Heart left ventricle (tissue), 16 donors: ENCODE measurements around the gene CAMTA1. TPM values are rescaled to one million over a fixed set of nuclear protein-coding genes. Genes with fewer than 3 reads are reported as not detected.
A peak's percentile ranks its signal among the peaks of the same experiment; 100 is the strongest.
"Not testable (repeated sequence)": the region's sequence is repeated elsewhere in the genome, so short reads cannot be mapped to it uniquely, and the experiment has no call there.

Experiments used
- ATAC-seq, 4 donors: fragments of 200-7000 bp; cut with Tn5 transposase; one replicate each; pipeline ENCODE4 v1.9.1; 2020 to 2022; ENCODE audit warnings: moderate library complexity in 4 of 4, mild to moderate bottlenecking in 3 of 4, moderate number of reproducible peaks in 1 of 4
- DNase-seq, 5 donors: peaks; one replicate each; pipeline ENCODE4 v3.0.0-alpha.2; 2020
- H3K27ac ChIP-seq, 12 donors: fragments of 200-600 bp; sonication (generic) in 4 of 12; one replicate each; pipeline versions ENCODE4 v1.5.0 to v1.8.0; 2016 to 2022; ENCODE audit warnings: mild to moderate bottlenecking in 2 of 12
- H3K27me3 ChIP-seq, 9 donors: fragments of 200-600 bp; sonication (generic) in 2 of 9; one replicate each; pipeline versions ENCODE4 v1.5.1 to v1.8.0; 2016 to 2022; ENCODE audit warnings: mild to moderate bottlenecking in 3 of 9
- H3K36me3 ChIP-seq, 9 donors: fragments of 200-600 bp; sonication (generic) in 2 of 9; one replicate each; pipeline versions ENCODE4 v1.5.0 to v1.8.0; 2018 to 2022; ENCODE audit warnings: mild to moderate bottlenecking in 2 of 9
- H3K4me1 ChIP-seq, 12 donors: fragments of 200-600 bp; sonication (generic) in 4 of 12; one replicate each; pipeline versions ENCODE4 v1.5.0 to v1.8.0; 2016 to 2022; ENCODE audit warnings: mild to moderate bottlenecking in 3 of 12
- H3K4me3 ChIP-seq, 12 donors: fragments of 200-600 bp; sonication (generic) in 4 of 12; one replicate each; pipeline versions ENCODE4 v1.5.0 to v1.8.0; 2017 to 2022; ENCODE audit warnings: mild to moderate bottlenecking in 9 of 12, moderate library complexity in 4 of 12
- H3K9me3 ChIP-seq, 12 donors: fragments of 200-600 bp; sonication (generic) in 4 of 12; one replicate each; pipeline versions ENCODE4 v1.5.0 to v1.8.0; 2016 to 2022; ENCODE audit warnings: mild to moderate bottlenecking in 1 of 12
- POLR2A ChIP-seq, 2 donors: fragments of 450-650 bp; IDR thresholded peaks; one replicate each; pipeline ENCODE4 v1.6.1; 2017; ENCODE audit warnings: antibody characterized with exemption in 2 of 2, mild to moderate bottlenecking in 2 of 2, moderate library complexity in 2 of 2
- WGBS, 4 donors: extraction: QIAGEN DNeasy Blood & Tissue Kit in 2 of 4; methylation state at CpG; one replicate each; pipeline versions ENCODE4 v1.1.5 to v1.1.7; 2013 to 2018; 5-methylcytosine and 5-hydroxymethylcytosine counted together
- intact Hi-C, 10 donors: fragments of 100-400 bp; cut with DNase I; formaldehyde crosslinking; loops; one replicate each; pipeline versions ENCODE4 v1.11.1 to v1.14.2; 2022
- polyA plus RNA-seq, 2 donors: library from polyadenylated mRNA; stranded (reverse); fragments of 200-250 nt; gene quantifications; one replicate each; pipeline ENCODE4 v1.2.3, GENCODE V29; 2013
- total RNA-seq, 9 donors: library from RNA; depleted of rRNA in 2 of 9; stranded (reverse); fragments of >200 nt in 2 of 9; fragmentation: NEBNext Ultra II Directional in 3 of 9; extraction: Animal tissue kit (Norgen Biotek cat#: 25700) in 3 of 9; gene quantifications; one replicate each; pipeline versions ENCODE4 v1.1.0 to v1.2.4, GENCODE V29; 2016 to 2023
- TF ChIP-seq, protein P1 (sequence below), 12 donors: fragments of 200-600 bp; sonication (generic) in 4 of 12; IDR thresholded peaks; one replicate each; pipeline versions ENCODE4 v1.5.0 to v1.8.0; 2018 to 2022; ENCODE audit warnings: antibody characterized with exemption in 12 of 12, mild to moderate bottlenecking in 5 of 12
- donor health status: ischemic (EF 13 %, LVEDD 7.1; RV severe dilation, severe dysfunction).
- donor health status: healthy with polysubstance abuse.
- donor health status: DM: no; HTN: yes; CAD: no.
- donor health status: DM: no; HTN: no; CAD: no.
- donor health status: ischemic (EF 25% LVEDD 6.9; RV normal size, moderate dysfunction).
- donor health status: ischemic (EF 25% LVEDD 5.7; RV mildly dilated, moderate dysfunction).
- donor health status: healthy.
- donor health status: DM: yes; HTN: yes; CAD: no.
- donor health status: ischemic (EF 35%, LVEDD 5.7; RV mildly dilated, moderate dysfunction).
- donor health status: nonischemic (EF 11% LVEDD 7.7; RV severe dilation, severe dysfunction).
- donor health status: DM: yes; HTN: yes; CAD: no.
- donor health status: PGD.
- donor health status: ischemic (EF 29% LVEDD 5.4; RV normal size, mild dysfunction).
- donor health status: nonischemic (EF 23%, LVEDD 6.1; RV moderate dilation, normal function).

Gene CAMTA1
- total and polyA plus RNA-seq, 11 donors: 114 to 303 (median 137) TPM

DNA sequence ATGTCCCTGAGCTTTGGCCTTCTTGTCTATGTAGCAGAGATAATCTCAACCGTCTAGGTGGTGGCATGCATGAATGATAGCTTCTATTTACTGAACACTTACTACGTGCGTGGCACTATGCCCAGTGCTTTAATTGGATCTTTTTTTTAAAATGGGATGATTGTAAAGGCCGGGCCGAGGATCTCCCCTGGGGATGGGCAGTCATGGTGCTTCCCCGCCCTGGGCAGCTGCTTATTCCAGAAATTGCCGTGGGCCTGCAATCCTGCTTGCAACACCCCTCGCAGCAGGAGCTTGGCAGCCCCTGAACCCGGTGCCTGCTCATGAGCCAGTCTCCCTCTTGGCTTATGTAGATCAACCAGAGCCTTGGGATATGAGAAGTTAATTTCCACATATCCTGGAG is 360.7 kb downstream of the CAMTA1 start:
- Histone ChIP-seq H3K9me3 (no peaks in the 10 kb centered on the region), H3K27ac (no peak overlapping the region), H3K4me3 (no peak overlapping the region), H3K36me3 (no peaks in the 10 kb centered on the region), H3K4me1 (peaks cover 0 to 11% (median 6%) of the 10 kb centered on the region in 12 donors), H3K27me3 (peaks cover 0 to 5% (median 0%) of the 10 kb centered on the region in 9 donors)
- DNase-seq (no peak), ATAC-seq (no peak)
- intact Hi-C loops: no loop called here
- WGBS, 4 donors: 61 to 77% (median 64%) methylated on average over 9 of the region's 9 CpGs
- TF ChIP-seq POLR2A (IDR thresholded peaks at IDR 0.05): no peak
- TF ChIP-seq, protein P1, sequence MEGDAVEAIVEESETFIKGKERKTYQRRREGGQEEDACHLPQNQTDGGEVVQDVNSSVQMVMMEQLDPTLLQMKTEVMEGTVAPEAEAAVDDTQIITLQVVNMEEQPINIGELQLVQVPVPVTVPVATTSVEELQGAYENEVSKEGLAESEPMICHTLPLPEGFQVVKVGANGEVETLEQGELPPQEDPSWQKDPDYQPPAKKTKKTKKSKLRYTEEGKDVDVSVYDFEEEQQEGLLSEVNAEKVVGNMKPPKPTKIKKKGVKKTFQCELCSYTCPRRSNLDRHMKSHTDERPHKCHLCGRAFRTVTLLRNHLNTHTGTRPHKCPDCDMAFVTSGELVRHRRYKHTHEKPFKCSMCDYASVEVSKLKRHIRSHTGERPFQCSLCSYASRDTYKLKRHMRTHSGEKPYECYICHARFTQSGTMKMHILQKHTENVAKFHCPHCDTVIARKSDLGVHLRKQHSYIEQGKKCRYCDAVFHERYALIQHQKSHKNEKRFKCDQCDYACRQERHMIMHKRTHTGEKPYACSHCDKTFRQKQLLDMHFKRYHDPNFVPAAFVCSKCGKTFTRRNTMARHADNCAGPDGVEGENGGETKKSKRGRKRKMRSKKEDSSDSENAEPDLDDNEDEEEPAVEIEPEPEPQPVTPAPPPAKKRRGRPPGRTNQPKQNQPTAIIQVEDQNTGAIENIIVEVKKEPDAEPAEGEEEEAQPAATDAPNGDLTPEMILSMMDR (IDR thresholded peaks at IDR 0.05): no peak

DNA sequence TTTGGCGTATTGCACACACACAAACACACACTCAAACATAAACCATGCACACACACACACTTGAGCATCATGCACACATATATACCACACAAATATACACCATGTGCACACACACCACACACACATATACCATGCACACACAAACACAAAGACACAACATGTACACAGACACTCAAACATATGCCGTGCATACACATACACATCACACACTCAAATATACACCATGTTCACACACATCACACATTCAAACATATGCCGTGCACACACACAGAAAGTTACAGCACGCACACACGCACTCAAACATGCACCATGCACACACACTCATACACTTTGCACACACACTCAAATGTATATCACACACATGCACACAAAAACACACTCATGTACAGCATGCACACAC is 361.5 kb downstream of the CAMTA1 start:
- Histone ChIP-seq H3K27ac (no peak overlapping the region), H3K36me3 (no peaks in the 10 kb centered on the region), H3K27me3 (peaks cover 0 to 5% (median 0%) of the 10 kb centered on the region in 9 donors), H3K4me1 (peaks cover 0 to 11% (median 6%) of the 10 kb centered on the region in 12 donors), H3K4me3 (no peak overlapping the region), H3K9me3 (no peaks in the 10 kb centered on the region)
- TF ChIP-seq, protein P1 (IDR thresholded peaks at IDR 0.05): no peak
- no peak for TF ChIP-seq POLR2A (IDR thresholded peaks at IDR 0.05)
- ATAC-seq (no peak), DNase-seq (no peak)
- 95 to 98% (median 97%) methylated on average over 5 of the region's 5 CpGs for WGBS, 4 donors
- intact Hi-C loops: no loop called here

DNA sequence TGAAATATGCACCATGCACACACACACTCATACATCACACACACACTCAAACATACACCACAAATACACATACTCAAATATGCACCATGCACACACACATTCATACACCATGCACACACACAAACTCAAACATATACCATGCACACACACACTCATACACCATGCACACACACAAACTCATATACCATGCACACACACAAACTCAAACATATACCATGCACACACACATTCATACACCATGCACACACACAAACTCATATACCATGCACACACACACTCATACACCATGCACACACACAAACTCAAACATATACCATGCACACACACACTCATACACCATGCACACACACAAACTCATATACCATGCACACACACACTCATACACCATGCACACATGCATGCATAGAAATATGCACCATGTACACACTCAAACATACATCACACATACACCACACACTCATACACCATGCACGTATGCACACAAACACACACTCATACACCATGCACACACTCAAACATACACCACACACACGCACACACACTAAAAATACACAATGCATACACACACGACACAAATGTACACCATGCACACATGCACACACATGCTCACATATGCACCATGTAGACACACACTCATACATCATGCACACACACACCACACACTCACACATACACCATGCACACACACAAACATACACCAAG is 362.5 kb downstream of the CAMTA1 start:
- H3K4me3 ChIP-seq, H3K36me3 ChIP-seq, DNase-seq, H3K27me3 ChIP-seq, ATAC-seq, intact Hi-C loops, H3K9me3 ChIP-seq, H3K27ac ChIP-seq: not testable (repeated sequence)
- H3K4me1 ChIP-seq: peaks cover 0 to 11% (median 6%) of the 10 kb centered on the region in 12 donors
- WGBS, 4 donors: 96 to 98% (median 96%) methylated on average over 3 of the region's 3 CpGs

DNA sequence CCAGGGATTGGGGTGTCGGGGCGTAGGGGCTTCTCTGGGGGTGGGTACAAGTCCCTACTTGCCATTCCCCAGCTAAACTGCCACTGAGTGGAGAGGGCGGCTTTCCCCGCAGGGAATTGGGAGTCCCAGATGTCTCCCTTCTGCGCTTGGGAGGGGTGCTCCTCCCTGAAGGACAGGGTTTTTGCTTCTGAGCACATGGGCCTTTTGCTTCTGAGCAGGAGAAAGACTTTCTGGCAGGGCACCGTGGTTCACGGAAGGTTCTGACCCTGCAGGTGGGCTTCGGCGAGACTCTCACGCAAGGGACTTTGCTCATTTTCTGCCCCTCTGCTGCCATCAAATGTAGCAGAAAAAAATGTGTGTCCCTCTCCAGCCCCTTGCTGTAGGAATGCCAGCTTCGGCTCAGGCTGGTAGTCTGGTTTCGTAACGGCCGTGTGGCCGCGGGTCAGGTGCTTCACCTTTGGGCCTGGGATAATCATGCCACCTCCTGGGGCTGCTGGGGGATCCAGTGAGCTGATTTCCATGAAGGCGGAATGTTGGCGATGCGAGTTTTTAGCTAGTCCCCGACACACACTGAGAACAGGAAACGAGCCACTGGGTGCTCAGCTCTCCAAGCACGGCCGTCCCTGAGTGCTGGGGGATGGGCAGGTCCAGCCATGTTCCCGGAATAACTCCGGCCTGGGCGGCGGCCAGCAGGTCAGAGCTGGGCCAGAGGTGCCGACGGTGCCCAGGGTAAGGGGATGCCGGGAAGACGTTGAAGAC is 364.0 kb downstream of the CAMTA1 start:
- Histone ChIP-seq H3K4me1 (peaks cover 0 to 11% (median 6%) of the 10 kb centered on the region in 12 donors), H3K9me3 (no peaks in the 10 kb centered on the region), H3K4me3 (peak overlapping the region in 3 of 12 donors; percentile 4 to 24 (median 21)), H3K27ac (peak overlapping the region in 10 of 12 donors; percentile 20 to 71 (median 40)), H3K27me3 (peaks cover 0 to 5% (median 0%) of the 10 kb centered on the region in 9 donors), H3K36me3 (no peaks in the 10 kb centered on the region)
- 34 to 47% (median 36%) methylated on average over 24 to 31 of the region's 31 CpGs for WGBS, 4 donors
- TF ChIP-seq POLR2A (IDR thresholded peaks at IDR 0.05): no peak
- TF ChIP-seq, protein P1 (IDR thresholded peaks at IDR 0.05): no peak
- intact Hi-C loops: no loop called here
- ATAC-seq (peak; percentile 93 to 97 (median 94)), DNase-seq (peak; percentile 75 to 86 (median 82))
